ENCODE data around the gene GFER.

GFER gene

DNA sequence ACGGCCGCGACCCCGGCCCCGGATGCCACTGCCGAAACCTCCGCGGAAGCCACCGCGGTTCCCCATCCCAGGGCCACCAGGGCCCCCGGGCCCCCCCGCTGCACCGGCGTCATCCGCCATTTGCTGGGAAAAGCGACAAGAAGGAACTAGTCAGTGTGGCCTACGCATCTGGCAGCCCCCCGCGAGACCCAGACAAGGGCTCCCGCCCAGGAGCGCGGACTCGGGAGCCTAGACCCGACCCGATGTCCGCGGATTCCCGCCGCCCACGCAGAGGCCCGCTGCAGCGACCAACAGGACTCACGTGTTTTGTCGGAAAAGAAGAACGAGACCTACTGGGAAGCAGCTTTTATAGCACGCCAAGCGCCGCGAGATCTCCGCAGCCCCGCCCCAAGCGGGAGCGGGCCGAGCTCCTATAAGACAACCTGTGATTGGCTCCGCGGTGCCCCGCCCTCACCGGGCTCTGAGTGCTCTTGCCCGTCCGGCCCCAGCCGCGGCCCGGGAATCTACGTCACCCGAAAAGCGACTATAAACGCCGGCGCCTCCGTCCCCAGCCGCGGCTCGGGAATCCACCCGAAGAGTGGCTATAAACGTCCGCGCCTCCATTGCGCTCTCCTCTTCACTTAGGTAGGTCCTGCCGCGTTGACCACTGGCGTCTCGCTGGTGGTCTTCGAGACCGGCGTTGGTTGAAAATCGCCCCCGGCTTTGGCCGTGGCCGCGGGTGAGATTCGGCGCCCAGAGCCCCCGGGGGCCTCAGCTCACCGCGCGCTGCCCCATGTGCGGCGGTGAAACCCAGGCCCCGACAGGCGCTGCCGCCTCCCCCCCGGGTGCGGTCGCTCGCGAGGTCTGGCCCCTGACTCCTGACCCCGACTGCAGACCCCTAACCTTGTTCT lies 19.2 kb upstream of the GFER start, which contains the start of gene RPS2:
Gene RPS2 (minus strand): TSS at position 321 of the 890 bp plus-strand sequence. CDS start 201 bp downstream, at position 120.
- TF ChIP-seq, protein P1, sequence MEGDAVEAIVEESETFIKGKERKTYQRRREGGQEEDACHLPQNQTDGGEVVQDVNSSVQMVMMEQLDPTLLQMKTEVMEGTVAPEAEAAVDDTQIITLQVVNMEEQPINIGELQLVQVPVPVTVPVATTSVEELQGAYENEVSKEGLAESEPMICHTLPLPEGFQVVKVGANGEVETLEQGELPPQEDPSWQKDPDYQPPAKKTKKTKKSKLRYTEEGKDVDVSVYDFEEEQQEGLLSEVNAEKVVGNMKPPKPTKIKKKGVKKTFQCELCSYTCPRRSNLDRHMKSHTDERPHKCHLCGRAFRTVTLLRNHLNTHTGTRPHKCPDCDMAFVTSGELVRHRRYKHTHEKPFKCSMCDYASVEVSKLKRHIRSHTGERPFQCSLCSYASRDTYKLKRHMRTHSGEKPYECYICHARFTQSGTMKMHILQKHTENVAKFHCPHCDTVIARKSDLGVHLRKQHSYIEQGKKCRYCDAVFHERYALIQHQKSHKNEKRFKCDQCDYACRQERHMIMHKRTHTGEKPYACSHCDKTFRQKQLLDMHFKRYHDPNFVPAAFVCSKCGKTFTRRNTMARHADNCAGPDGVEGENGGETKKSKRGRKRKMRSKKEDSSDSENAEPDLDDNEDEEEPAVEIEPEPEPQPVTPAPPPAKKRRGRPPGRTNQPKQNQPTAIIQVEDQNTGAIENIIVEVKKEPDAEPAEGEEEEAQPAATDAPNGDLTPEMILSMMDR (conservative IDR thresholded peaks at IDR 0.05; ENCODE audit: low read depth, low read length) = no peak
- DNase-seq (ENCODE audit: low read depth) = peak; percentile 94
- H3K4me3 ChIP-seq (ENCODE audit: low read length) = peak within 1 kb of the TSS; percentile 70

DNA sequence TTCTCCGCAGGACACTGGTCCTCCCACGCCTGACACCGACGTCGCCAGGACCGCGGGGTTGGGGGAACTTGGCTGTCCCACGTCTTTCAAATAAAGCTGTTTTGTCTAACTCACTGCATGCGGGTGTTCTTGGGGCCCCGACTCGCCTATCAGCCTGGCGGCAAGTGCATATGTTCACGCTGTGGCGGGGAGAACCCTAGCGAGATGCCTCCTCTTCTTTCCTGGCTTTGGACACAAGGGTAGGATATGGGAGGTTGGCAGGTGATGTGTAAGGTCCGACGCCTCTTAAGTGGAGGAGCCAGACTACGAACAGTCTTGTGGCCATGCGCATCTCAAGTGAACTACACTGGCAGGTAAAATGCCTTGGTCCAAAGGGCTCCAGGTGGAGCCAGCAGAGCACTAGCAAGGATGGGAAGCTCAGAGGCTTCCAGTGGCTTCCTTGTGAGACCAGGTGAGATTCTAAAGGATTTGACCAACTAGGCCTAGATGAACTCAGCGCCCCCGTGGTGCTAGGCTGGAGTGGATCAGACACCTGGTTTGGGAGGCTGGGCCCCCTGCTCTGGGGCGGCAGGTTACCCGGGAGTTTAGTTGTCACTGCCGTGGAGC lies 18.5 kb upstream of the GFER start:
- H3K4me3 ChIP-seq (ENCODE audit: low read length) = peak overlapping the region; percentile 70
- no peak for DNase-seq (ENCODE audit: low read depth)
- TF ChIP-seq, protein P1 (conservative IDR thresholded peaks at IDR 0.05; ENCODE audit: low read depth, low read length) = no peak

DNA sequence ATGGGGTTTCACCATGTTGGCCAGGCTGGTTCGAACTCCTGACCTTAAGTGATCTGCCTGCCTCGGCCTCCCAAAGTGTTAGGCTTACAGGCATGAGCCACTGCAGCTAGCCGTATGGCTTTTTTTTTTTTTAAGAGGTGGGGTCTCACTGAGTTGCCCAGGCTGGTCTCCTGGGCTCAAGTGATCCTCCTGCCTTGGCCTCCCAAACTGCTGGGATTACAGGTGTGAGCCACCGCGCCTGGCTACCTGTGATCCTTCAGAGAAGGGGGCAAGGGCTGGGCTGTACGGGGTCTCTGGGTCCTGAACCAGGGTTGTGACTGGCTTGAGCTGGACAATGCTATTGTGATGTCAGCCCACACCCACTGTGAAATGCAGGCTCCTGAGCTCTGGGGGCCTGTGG lies 17.5 kb upstream of the GFER start, which contains the start of gene RNF151:
Gene RNF151 (plus strand): TSS at position 397 of the 400 bp plus-strand sequence. CDS start 26 bp downstream, outside the sequence.
- H3K4me3 ChIP-seq (ENCODE audit: low read length) = peak within 1 kb of the TSS; percentile 70
- TF ChIP-seq, protein P1 (conservative IDR thresholded peaks at IDR 0.05; ENCODE audit: low read depth, low read length) = no peak
- no peak for DNase-seq (ENCODE audit: low read depth)

DNA sequence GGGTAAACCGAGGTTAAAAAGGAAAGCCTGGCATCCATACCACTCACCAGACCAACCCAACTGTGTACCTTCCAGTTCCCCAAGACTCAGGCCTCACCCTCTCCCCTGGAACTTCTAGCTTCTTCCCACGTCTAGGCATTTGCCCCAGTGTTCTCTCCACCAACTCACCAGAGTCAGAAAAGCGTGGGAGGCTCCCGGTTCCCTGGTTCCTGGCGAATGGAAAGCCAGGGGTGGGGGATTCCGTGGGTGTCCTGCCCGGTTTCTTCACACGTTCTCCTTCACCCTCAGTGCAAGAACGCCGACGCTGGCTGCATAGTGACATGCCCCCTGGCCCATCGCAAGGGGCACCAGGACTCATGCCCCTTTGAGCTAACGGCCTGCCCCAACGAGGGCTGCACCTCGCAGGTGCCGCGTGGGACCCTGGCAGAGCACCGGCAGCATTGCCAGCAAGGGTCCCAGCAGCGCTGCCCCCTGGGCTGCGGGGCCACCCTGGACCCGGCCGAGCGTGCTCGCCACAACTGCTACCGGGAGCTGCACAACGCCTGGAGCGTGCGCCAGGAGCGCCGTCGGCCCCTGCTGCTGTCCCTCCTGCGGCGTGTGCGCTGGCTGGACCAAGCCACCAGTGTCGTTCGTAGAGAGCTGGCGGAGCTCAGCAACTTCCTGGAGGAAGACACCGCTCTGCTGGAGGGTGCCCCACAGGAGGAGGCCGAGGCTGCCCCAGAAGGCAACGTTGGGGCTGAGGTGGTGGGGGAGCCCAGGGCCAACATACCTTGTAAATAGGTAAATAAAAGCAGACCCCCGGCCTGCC lies 15.6 kb upstream of the GFER start:
- TF ChIP-seq, protein P1 (conservative IDR thresholded peaks at IDR 0.05; ENCODE audit: low read depth, low read length) = no peak
- no peak for DNase-seq (ENCODE audit: low read depth)
- H3K4me3 ChIP-seq (ENCODE audit: low read length) = no peak overlapping the region

DNA sequence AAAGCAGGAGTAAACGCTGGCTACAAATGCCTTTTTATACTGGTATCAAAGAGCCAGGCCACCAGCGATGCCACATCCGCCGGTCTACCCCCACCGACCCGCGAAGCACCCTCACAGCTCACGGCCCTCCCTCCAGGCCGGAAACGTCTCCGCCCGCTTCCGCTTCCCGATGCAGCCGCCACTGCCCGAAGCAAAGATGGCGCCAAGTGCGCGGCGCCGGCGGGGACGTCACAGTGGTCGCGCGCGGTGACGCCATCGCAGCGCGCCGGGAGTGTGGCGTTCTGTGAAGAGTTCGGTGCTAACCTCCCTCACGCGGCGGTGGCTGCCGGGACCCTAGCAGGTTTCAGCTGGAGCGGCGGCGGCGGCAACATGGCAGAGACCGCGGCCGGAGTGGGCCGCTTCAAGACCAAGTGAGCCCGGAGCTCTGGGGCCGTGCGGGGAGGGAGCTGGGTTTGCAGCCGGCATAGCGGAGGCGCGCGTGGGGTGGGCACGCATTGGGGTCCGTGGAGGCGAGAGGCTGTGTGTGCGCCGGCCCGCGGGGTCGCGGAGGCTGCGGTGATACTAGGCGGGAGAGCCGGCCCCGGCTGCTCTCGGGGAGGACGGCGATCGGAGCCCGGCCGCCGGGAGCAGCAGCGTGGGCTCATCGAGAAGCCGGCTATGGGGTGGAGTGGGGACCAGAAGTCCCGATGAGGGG lies 12.1 kb upstream of the GFER start, which contains the start of gene TBL3:
Gene TBL3 (plus strand): TSS at position 258 of the 694 bp plus-strand sequence. CDS start 112 bp downstream, at position 370.
- H3K4me3 ChIP-seq (ENCODE audit: low read length) = peak within 1 kb of the TSS; percentile 79
- TF ChIP-seq, protein P1 (conservative IDR thresholded peaks at IDR 0.05; ENCODE audit: low read depth, low read length) = no peak
- peak; percentile 76 for DNase-seq (ENCODE audit: low read depth)

DNA sequence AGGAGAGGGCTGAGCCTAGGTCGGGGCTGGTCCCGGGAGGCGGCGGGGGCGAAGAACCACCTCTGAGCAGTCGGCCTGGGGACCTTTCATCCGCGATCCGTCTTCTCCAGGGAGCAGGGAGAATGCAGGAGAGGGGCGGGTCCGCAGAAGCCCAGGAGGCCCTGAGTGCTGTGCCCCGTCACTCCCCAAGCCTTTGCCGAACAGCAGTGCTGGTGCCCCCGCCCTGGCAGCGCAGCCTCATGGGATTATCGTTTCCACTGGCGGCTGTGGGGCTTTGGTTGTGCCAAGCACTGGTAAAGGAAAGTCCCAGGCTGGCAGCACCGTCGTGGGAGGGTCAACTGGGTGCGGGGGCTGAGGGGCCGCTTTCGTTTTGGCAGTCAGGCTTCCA lies 11.5 kb upstream of the GFER start:
- TF ChIP-seq, protein P1 (conservative IDR thresholded peaks at IDR 0.05; ENCODE audit: low read depth, low read length) = no peak
- H3K4me3 ChIP-seq (ENCODE audit: low read length) = peak overlapping the region; percentile 79
- no peak for DNase-seq (ENCODE audit: low read depth)
